ENCODE measurements around the gene TEAD2.

- TF ChIP-seq ZNF263 (CRISPR knock-in tag; IDR thresholded peaks at IDR 0.05; ENCODE audit: low read depth): no peak
- no peak for TF ChIP-seq CTCF (IDR thresholded peaks at IDR 0.05)
- TF ChIP-seq ATF2 (CRISPR knock-in tag; IDR thresholded peaks at IDR 0.05; ENCODE audit: borderline replicate concordance, low read depth): no peak
- TF ChIP-seq ZNF121 (CRISPR knock-in tag; IDR thresholded peaks at IDR 0.05): no peak
Measured at GRCh38 chr19:49297403-49297802, 64.8 kb downstream of the TEAD2 start.

All from WTC11 (cell line).